Tibial nerve (tissue), 4 donors: ENCODE results near the gene TOPAZ1.

Experiments
- EP300 ChIP-seq, 2 donors: sonication (generic); formaldehyde crosslinking; IDR thresholded peaks; one replicate each; pipeline ENCODE4 v1.6.1; 2017; ENCODE audit warnings: antibody characterized with exemption in 2 of 2, mild to moderate bottlenecking in 1 of 2
- TF ChIP-seq, protein P1 (sequence below), 5 experiments: fragments of 200-600 bp in 3 of 5; fragments of 450-650 bp in 2 of 5; sonication (generic) in 3 of 5; IDR thresholded peaks; one replicate each; pipeline ENCODE4 v1.5.1; 2016 to 2019; ENCODE audit warnings: antibody characterized with exemption in 5 of 5, mild to moderate bottlenecking in 3 of 5, moderate library complexity in 2 of 5

DNA sequence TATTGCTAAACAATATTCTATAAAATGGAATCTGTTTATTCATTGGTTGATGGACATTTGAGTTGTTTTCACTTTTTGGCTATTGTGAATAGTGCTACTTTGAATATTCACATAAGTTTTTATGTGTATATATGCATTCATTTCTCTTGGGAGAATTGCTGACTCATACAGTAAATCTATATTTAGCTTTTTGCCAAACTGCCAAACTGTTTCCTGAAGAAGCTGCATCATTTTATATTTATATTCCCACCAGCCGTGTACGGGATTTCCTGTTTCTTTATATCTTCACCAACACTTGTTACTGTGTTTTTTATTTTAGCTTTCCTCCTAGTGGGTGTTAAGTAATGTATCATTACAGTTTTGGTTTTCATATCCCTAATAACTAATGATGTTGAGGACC, 84.3 kb downstream of the TOPAZ1 start:
- TF ChIP-seq, protein P1, sequence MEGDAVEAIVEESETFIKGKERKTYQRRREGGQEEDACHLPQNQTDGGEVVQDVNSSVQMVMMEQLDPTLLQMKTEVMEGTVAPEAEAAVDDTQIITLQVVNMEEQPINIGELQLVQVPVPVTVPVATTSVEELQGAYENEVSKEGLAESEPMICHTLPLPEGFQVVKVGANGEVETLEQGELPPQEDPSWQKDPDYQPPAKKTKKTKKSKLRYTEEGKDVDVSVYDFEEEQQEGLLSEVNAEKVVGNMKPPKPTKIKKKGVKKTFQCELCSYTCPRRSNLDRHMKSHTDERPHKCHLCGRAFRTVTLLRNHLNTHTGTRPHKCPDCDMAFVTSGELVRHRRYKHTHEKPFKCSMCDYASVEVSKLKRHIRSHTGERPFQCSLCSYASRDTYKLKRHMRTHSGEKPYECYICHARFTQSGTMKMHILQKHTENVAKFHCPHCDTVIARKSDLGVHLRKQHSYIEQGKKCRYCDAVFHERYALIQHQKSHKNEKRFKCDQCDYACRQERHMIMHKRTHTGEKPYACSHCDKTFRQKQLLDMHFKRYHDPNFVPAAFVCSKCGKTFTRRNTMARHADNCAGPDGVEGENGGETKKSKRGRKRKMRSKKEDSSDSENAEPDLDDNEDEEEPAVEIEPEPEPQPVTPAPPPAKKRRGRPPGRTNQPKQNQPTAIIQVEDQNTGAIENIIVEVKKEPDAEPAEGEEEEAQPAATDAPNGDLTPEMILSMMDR (IDR thresholded peaks at IDR 0.05) = no peak
- TF ChIP-seq EP300 (IDR thresholded peaks at IDR 0.05) = no peak
